Stimulated activated naive CD4-positive, alpha-beta T cell (primary cell): ENCODE data around the gene LBR.
A peak's percentile ranks its signal among the peaks of the same experiment; 100 is the strongest.
"Not testable (repeated sequence)": the region's sequence is repeated elsewhere in the genome, so short reads cannot be mapped to it uniquely, and the experiment has no call there.

Experiments used
- DNase-seq, 6 experiments: peaks; one replicate each; lab custom pipeline; 2025; lab: John Stamatoyannopoulos, UW

LBR gene

GRCh38 chr1:225427235-225428067, at the start of gene LBR:
Gene LBR (minus strand): TSS chr1:225428038. CDS start chr1:225424075, 3,963 bp downstream.
- no peak for DNase-seq

- no peak for DNase-seq
These were observed 49.6 kb upstream of the LBR start for GRCh38 chr1:225477296-225477911.

GRCh38 chr1:225476538-225476988, 48.7 kb upstream of the LBR start:
- DNase-seq, result no peak

- no peak for DNase-seq
These were observed 48.3 kb upstream of the LBR start for GRCh38 chr1:225476100-225476511.

GRCh38 chr1:225474986-225475820, 47.4 kb upstream of the LBR start:
- peak; percentile 41 to 83 (median 62) for DNase-seq

- DNase-seq, result no peak
These were observed 46.7 kb upstream of the LBR start for GRCh38 chr1:225474439-225474985.

GRCh38 chr1:225473676-225474438, 46.0 kb upstream of the LBR start:
- not testable (repeated sequence) for DNase-seq

- DNase-seq, result peak; percentile 12 to 51 (median 35)
These were observed 45.4 kb upstream of the LBR start for GRCh38 chr1:225473266-225473665.

- no peak for DNase-seq
These were observed 43.8 kb upstream of the LBR start for GRCh38 chr1:225471453-225472301.

GRCh38 chr1:225471109-225471452, 43.2 kb upstream of the LBR start:
- DNase-seq, result no peak

- DNase-seq, result no peak
These were observed 42.6 kb upstream of the LBR start for GRCh38 chr1:225470211-225471108.

- DNase-seq, result no peak
These were observed 41.2 kb upstream of the LBR start for GRCh38 chr1:225469051-225469450.

GRCh38 chr1:225468270-225469020, 40.6 kb upstream of the LBR start:
- peak in 1 of 6 experiments; percentile 13 for DNase-seq

GRCh38 chr1:225467193-225468020, 39.6 kb upstream of the LBR start:
- DNase-seq, result peak; percentile 59 to 85 (median 74)

GRCh38 chr1:225466848-225467192, 39.0 kb upstream of the LBR start:
- no peak for DNase-seq

GRCh38 chr1:225465793-225466517, 38.1 kb upstream of the LBR start:
- DNase-seq, result no peak
